ENCODE measurements around the gene SPTBN2.
A peak's percentile ranks its signal among the peaks of the same experiment; 100 is the strongest.
"Not testable (repeated sequence)": the region's sequence is repeated elsewhere in the genome, so short reads cannot be mapped to it uniquely, and the experiment has no call there.

Gene SPTBN2

DNA sequence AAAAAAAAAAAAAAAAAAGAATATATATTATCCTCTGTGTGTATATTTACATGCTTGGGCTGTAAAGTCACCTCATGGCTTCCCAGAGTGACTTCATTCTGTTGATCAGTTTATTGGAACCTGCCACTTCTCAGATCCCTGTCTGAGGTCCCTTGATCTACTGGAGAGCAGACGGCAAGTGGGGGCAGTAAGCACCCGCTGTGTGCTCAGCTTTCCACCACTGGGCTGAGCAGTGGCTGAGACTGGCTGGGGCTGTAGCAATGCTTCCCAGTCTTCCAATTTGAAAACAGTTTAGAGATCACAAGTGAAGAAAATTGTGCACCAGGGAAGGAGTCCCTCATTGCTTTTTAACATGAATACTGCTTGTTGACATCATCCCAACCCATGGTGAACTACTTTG, 44.4 kb downstream of the SPTBN2 start:
- no peak for DNase-seq

DNA sequence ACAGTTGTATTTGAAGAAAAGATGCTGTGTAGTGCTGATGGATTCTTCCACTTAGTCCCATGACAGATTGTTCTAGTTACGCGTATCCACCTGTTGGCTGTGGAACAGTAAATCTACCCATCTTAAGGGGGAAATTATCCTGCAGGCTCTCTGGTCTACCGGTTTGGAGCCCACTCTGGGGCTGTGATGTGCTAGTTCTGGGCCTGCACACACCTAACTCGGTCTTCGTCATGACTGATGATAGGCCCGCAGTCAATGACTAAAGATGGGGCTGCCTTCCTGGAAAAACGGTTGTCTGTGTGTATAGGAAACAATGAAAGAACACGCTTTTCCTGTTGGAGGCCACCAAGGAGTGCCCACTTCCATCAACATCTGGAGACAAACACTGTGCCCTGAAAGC, 45.1 kb downstream of the SPTBN2 start:
- no peak for DNase-seq

DNA sequence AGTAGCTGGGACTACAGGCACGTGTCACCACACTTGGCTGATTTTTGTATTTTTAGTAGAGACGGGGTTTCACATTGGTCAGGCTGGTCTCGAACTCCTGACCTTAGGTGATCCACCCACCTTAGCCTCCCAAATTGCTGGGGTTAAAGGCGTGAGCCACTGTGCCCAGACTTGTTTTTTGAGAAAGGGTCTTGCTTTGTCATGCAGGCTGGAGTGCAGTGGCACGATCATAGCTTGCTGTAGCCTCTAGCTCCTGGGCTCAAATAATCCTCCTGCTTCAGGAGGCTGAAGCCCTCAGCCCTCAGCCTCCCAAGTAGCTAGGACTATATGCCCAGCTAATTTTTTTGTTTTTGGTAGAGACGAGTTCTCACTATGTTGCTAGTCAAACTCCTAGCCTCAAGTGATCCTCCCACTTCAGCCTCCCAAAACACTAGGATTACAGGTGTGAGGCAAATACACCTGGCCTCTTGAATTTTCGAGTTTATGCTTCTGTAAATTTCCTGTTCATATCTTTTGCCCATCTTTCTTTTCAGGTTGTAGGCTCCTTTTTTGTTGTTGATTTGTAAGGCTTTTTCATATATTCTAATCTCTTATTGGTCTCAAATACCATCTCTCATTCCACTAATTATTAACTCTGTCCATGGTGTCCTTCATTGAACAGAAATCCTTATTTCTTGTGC, 47.9 kb downstream of the SPTBN2 start:
- no peak for DNase-seq

DNA sequence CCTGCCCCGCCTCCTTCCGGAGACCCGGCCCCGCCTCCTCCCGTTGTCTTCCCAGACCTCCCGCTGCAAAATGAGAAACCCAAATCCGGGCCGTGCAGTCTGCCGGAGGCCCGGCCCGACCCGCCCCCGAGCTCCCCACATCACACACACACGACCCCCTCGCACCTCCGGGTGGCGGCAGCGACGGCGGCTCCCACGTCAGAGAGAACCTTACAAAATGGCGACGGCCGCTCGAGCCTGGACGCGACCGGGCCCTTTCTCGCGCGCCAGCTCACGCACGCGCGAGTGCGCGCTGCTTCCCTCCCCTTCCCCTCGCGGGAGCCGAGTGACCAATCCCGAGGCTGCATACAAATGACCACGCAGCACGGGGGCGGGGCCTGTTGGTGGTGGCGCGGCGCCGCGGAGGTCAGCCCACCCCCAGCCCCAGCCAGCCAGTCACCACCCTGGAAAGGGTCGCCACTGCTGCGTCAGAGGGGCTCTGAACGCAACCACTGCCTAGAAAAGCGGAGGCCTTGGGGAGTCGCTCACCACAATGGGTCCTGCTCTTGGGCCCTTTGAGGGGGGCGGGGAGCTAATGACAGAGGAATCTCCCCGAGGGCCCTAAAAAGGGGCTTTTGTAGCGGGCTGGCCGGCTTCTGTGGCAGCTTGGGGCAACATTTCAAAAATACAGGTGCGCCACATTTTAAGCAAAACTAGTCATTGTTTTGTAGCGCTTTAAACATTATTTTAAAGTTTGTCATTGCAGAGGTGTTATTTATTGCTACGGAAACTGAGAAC, 51.2 kb downstream of the SPTBN2 start, which contains the start of gene RBM4B:
RBM4B (minus strand) TSS at position 289 of the 777 bp plus-strand sequence. CDS start 808 bp downstream, outside the sequence.
- DNase-seq = peak; percentile 92 to 97 (median 96)

DNA sequence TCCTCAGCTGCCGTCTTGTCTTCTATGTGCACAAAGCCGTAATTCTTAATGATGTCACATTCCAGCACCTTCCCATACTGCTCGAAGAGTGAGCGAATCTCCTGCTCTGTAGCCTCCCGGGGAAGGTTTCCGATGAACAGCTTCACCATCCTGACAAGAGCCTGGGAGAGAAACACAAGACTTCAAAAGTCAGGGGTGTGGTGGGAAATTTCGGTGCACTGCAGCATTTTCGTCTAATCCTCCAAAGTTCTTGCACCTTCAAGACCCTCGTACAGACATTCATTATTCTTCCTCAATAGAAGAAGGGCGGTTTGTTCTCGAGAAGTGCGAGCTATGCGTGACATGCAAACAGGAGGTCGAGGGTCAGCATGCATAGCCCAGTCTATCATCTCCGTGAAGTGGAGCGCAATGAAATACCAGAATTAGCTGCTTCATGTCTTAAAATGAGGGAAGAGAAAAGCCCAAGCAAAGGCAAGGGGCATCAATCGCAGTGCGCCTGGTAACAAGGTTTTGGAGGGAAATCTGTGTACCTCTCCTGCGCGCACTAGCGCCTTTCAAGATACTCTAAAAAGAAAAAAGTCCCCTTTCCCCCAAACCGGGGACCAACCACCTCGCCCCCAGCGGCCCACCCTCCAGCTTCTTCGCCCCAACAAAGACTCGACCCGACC, 52.0 kb downstream of the SPTBN2 start:
- DNase-seq = no peak

DNA sequence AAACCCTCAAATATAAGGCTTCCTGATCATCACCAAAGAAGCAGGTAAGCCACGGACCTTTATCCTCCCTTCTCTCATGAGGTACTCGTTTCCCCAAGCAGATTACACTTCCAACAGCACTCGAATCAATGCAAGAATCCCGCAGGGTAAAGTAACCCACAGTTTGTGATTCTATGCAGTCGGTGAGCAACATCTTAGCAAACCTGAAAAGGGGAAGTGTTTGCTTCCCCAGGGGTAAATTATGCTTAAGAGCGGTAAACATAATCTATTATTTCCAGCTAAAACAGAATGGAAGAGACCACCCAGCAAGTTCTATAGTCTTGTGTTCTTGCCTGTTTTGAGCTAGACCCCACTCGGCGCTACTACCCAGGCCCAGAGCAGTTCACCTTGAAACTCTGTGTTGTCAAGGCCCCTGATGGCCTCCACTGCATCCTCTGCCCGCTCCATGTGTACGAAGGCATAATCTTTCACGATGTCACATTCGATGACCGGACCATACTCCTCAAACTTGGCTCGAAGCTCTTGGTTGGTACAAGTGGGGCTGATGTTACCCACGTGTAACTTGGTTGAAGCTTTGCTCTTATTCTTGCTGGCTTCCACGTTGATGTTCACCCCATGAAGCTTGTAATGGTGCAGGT, 52.6 kb downstream of the SPTBN2 start:
- no peak for DNase-seq

DNA sequence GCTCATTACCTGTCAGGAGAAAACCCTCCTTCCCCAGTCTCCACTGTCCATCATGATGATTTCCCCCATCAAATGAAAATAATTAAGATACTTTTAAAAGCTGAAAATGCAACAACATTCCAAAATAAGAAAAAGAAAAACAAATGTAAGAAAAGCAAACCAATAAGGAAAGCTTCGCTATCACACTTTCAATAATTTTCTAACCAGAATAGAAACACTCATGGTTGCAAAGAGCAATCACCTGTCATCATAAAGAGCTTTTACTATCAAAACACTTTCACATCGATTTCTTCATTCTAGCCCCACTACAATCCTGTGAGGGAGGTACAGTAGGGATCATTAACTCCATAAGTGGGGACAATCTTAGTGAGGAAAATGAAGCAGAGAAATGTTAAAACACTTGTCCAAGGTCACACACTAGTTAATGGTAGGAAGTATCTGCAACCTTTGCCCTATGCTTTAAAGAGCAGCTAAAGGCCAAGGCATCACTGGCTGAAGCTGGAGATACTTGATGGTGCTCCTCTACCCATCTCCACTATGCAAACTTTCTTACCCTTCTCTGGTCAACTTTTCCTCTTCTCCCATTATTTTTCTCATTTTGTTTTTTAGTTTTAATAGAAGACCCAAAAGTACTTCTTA, 53.9 kb downstream of the SPTBN2 start:
- DNase-seq = no peak

DNA sequence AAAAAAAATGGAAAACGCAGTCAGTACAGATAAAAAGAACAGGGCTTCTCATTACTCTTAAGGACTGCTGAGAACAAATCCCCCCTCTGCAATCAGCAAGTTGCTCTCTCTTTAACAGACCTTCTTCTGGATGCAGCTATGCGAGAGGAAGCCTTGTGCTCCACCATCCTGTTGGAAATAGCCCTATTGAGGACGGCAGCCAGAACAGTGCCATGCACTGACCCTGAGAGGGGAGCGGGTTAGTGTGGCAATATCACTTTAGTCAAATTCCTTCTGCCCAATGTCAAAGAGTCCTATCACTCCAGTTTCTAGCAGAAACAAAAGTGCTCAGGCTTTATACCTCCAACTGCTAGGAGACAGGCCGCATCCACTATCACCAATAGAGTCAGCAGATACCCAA, 58.2 kb downstream of the SPTBN2 start:
- no peak for DNase-seq

DNA sequence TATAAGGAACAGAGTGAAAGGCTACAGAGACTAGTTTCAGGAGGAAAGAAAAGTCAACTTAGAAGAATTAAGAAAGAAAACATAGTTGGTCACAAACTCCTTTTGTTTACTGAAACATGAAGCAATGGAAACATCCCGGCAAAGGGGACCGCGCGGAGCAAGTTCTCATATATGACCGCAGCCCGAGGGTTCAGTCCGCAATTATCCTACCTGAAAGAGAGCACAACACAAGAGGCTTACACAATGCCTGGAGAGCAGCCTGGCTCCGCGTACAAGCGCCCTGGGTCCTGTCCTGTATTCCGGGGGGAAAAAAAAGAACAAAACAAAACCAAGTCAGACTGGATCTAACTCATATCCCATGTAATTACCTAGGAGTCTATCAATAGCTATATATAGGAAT, 63.6 kb downstream of the SPTBN2 start:
- no peak for DNase-seq

DNA sequence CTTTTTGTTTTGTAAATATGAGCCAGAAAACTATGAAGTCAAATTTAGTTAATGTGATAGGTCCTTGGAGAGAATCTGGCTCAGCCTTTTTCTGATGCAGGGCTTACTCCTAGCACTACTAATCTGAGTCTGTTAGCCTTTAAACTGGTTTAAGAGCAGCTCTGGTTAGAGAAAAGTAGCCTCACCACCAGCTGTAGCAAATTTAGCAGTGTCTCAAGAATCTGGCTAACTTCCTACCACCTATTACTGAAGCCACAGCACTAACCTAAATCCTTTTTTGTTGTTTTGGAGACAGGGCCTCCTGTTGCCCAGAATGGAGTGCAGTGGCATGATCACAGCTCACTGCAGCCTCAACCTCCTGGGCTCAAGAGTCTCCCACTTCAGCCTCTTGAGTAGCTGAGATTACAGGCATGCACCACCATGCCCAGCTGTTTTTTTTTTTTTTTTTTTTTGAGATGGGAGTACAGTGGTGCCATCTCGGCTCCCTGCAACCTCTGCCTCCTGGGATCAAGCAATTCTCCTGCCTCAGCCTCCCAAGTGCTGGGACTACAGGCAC, 65.2 kb downstream of the SPTBN2 start:
- no peak for DNase-seq

DNA sequence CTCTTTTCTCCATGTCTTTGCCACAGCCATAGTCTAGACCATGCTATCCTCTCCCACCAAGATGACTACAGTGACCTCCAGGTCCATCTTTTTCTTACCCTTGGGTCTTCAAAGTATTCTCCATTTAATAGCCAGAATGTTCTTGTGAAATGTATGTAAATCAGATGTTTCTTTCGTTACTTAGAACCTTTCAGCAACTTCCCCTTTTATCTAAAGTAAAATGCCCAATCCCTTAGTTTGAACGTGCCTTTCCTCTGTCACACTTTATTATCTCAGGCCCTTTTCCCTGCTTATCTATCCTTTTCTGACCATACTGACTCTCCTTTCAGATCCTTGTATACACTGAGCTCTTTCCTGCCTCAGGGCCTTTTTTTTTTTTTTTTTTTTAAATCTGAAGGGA, 69.3 kb downstream of the SPTBN2 start:
- no peak for DNase-seq

DNA sequence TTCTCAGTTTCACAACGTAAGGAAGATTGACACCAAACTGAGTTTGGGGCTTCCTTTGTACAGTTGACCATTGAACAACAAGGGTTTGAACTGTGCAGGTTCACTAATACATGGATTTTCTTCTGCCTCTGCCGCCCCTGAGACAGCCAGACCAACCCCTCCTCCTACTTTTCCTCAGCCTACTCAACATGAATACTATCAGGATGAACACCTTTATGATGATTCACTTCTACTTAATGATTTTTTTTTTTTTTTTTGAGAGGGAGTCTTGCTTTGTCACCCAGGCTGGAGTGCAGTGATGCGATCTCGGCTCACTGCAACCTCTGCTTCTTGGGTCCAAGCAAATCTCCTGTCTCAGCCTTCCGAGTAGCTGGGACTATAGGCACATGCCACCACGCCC, 75.9 kb downstream of the SPTBN2 start:
- DNase-seq = no peak

DNA sequence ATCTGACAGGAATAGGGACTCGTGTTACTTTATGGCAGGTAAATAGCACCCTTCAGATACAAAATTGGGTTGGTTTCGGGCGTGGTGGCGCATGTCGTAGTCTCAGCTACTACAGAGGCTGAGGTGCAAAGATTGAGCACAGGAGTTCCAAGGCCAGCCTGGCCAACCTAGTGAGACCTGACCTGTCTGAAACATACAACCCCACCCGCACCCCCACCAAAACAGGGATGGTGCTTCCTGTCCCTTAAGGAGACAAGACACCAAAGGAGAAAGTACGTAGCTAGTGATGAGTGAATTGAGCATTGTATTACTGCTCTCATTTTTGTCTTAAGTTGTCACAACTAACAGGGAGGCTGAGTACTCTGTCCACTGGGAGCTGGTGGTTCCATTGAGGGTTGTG, 76.4 kb downstream of the SPTBN2 start:
- DNase-seq = no peak

DNA sequence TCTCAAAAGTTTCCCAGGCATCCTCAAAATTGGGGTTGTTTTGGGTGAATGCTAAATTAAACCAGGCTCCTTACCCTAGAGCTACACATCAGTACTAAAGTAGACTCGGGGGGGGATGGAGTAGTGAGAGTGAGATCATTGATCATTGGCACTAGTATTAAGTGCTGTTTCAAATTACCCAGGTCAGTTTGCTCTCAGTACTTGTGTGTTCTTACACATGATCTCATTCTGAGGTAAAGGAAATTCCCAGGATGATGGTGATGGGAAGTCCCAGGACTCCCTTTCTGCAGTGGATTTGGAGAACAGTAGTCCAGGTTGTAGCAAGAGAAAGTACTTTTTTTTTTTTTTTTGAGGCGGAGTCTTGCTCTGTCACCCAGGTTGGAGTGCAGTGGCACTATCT, 78.0 kb downstream of the SPTBN2 start:
- DNase-seq = no peak

DNA sequence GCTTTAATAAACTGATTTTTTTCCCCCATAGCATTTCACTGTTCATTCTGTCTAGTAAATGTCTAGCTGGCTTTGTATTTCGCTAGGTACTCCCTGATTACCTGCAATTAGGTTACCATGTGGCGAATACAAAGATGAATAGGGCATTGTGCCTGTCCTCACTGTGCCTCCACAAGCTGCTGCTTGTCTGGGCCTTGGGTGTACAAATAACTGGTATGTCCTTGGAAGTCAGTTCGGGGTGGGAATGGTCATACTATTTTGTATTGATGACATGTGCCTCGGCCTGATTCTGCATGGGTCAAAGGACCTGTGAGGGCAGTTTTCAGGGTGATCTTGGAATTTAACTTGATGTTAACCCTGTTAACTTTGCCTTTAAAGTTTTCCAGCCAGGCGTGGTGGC, 79.1 kb downstream of the SPTBN2 start:
- no peak for DNase-seq

DNA sequence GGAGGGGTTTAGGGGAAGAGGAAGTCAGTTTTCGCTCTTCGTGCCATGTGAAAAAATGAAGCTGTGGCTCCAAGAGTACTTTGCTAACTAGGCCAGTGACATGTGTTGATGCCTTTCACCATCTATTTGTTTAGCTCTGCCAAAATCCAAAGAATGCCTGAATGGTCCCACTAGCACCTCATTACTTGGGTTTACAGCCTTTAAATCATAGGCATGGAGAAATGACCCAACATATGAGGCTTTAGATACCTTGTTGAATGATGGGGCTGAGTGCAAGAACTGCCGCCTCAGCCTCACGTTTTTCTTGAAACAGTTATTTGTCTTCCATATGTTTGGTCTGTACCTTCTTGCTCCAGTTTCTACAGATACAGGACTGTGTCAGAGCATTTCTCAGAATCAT, 82.2 kb downstream of the SPTBN2 start:
- no peak for DNase-seq

DNA sequence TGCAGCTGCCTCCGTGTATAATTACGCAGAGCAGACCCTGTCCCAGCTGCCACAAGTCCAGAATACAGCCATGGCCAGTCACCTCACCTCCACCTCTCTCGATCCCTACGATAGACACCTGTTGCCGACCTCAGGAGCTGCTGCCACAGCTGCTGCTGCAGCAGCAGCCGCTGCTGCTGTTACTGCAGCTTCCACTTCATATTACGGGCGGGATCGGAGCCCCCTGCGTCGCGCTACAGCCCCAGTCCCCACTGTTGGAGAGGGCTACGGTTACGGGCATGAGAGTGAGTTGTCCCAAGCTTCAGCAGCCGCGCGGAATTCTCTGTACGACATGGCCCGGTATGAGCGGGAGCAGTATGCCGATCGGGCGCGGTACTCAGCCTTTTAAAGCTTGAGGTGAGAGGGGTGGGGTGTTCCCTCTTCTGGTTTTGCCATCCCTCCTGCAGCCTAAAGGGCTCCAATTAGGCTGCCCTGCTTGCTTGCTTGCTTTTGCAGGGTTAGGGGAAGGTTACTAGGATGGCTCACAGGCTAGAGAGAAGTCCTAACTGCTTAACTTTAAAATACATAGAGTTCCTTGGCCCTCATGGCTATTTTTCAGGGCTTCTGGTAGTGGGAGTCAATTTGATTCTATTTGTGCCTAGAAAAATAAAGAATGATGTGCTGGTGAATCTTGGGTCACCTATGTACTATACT, 85.1 kb downstream of the SPTBN2 start:
- DNase-seq = no peak

DNA sequence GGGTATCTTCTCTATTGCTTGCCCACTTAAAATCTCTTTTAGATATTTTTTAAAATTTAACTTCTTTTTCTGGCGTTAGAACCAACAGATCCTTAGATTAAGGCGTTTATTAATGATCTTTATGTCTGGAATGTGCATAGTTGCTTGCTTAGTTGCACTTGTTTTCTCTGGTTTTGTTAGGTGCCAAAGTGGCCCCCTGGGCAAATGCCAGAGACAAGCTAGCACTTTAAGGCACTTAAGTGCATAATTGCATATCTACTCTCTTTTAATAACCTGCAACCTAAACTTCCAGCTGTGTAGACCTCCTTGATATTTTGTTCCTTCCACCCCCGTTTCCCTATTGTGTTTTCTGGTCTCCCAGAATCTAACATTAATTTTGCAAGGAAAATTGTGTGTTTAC, 87.2 kb downstream of the SPTBN2 start:
- DNase-seq = no peak

DNA sequence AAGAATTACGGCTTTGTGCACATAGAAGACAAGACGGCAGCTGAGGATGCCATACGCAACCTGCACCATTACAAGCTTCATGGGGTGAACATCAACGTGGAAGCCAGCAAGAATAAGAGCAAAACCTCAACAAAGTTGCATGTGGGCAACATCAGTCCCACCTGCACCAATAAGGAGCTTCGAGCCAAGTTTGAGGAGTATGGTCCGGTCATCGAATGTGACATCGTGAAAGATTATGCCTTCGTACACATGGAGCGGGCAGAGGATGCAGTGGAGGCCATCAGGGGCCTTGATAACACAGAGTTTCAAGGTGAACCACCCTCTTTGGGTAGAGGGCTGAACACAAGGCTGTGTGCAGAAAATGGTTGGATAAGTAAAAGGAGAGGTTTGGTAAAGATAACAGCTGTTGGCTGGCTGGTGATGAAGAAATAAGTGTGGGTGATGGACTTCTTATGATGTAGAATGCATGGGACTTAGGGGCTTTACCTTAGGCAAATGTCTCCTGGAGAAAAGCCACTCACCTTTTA, 89.1 kb downstream of the SPTBN2 start:
- not testable (repeated sequence) for DNase-seq

DNA sequence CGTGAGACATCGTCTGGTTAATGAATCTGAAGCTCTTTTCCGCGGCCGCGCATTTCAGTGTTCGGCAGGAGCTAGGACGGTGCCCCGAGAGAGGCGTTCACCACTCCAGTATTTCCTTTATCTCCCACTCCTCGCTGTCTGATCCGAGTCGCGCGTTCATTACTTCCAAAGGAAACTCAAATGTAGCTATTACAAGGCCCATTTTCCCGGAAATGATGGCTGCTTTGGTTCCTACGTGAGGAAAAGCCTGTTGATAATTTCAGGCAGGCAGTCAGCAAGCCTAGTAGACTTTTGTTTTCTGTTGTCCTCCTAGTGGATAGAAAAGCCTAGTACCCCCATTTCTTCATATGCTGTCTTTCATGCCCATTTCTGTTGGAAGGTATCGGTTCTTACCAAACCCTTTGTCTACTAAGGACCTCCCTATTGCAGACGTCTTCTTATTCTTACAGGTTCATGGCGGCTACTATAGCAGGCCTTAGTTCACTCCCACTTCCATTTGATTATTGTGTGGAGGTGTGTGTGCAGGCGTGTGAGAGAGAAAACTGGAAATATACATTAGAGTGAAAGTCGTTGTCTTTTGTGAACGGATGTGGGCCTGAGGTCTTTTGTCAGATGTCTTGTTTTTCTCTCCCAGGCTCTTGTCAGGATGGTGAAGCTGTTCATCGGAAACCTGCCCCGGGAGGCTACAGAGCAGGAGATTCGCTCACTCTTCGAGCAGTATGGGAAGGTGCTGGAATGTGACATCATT, 89.8 kb downstream of the SPTBN2 start:
- peak in 2 of 5 experiments; percentile 43 to 62 for DNase-seq
